Stimulated activated naive CD4-positive, alpha-beta T cell (primary cell): Measurements from ENCODE around the gene CCDC201.

ENCODE experiments used
- DNase-seq, 6 experiments: peaks; one replicate each; lab custom pipeline; 2025; lab: John Stamatoyannopoulos, UW

The CCDC201 gene

DNA sequence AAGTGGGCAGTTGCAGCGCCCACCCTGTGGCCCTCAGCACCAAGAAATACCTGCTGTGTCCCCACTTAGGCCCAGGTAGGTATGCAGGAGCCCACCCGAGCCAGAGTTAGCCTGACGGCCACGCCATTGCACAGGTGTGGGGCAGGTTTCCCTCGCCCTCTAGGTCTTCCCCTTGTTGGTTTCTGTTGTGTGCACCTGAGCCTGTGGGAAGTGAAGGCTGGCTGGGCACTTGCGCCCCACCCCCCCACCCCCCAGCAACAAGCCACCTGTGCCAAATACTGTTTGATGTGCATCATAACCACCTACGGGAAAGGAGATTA lies at the start of gene CCDC201:
CCDC201 (minus strand) TSS at position 48 of the 320 bp plus-strand sequence. CDS start 75 bp downstream, outside the sequence.
- DNase-seq, result no peak

- peak in 1 of 6 experiments; percentile 31 for DNase-seq
Observed at GRCh38 chr7:45921699-45922519, 49.0 kb upstream of the CCDC201 start.

DNA sequence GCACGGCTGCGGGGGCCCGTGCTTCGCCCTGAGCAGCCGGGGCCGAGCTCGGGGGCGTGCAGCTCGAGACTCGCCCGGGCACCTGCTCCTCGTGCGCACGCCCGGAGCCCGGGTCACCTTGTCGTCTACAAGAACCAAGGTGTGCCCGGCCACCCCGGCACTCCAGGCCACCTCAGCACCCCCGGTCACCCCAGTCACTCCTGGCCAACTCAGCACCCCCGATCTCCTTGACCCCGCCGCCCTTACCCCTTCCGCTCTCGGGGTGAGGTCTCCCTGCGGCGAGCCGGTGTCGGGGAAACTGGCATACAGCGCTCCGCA lies 48.5 kb upstream of the CCDC201 start:
- DNase-seq, result no peak

GRCh38 chr7:45920502-45921380 lies 47.9 kb upstream of the CCDC201 start, which contains the start of gene IGFBP3:
Gene IGFBP3, minus strand, starts transcription at chr7:45921272. Its CDS starts 132 bp downstream, at chr7:45921140.
- DNase-seq, result no peak

DNA sequence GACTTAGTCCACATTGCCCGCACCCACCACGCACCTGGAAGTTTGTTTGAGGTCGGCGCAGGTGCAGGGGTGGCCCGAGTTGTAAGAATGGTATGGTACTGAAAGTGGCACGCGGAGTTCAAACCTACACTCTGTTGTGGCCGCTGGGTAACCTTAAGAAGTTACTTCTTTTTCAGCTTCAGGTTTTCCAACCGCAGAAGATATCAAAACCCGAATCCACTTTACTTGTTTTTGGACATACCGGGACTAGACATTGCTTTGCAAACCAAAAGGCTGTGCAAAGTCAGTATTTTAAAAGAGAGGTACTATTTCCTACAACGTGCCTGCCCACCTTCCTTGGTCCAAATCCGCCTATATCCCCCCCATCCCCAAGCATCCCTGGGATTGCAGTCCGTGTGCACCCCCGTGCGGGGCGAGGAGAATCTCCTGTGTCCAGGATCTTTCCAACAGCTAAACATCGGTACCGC lies 47.1 kb upstream of the CCDC201 start:
- DNase-seq, result no peak

DNA sequence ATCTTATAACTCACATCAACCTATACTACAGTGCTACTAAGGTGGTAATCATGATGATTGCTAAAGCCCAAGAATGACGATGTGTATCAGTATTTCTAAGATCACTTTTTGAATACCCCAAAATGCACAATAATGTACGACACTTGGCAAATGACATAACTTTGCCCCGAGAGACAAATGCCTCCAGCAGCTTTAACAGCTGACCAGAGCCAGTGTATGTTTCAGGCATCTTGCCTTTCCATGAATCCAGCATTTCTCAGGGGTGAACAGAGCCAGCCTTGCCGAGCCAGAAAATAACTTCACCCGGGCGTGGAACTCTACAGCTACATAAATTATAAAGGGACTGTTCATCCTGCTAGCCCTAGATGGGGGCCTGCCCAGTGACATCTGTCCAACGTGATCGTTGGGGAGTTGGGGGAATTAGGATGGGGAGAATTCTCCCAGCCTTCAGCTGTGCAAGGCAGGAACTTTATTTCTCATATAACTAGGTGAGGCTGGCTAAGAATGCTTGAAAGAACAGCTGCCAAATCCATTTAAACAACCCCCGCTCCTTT lies 46.4 kb upstream of the CCDC201 start:
- DNase-seq, result no peak

DNA sequence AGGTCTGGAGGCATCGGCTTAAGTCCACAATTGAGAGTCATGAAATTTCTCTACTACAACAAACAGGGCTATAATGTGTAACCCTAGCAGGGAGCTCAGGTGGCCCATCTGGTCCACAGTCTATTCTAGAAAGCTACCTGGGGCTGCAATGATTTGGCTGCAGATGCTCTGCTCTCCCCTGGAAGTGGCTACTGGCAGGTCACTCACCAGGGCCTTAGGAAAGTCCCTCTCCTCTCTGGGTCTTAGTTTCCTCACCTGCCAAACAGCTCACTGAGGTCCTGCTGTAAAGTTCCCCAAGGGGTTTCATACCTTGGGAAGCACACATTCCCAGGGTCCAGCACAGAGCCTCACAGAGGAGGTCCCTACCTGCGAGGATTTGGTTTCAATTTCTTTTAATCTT lies 45.7 kb upstream of the CCDC201 start:
- DNase-seq, result no peak

DNA sequence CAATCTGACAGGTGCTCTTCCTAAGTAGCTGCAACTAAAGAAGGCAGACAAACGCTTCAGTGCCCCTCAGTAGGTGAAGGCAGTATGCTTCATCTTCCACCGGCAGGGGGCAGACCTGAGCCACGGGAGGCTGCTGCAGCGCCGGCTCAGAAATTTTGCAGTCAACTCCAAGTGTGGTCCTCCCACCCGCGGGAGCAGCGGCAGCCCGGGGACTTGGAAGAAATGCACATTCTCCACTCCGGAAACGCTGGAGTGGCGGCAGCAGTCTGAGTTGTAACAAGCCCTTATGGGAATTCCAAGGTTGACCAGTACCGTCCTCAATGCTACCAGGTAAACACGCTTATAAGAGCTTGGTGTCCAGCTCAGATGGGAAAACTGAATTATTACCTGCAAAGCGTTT lies 44.8 kb upstream of the CCDC201 start:
- DNase-seq, result peak; percentile 26 to 70 (median 52)

GRCh38 chr7:45917064-45917463 lies 44.2 kb upstream of the CCDC201 start:
- DNase-seq, result no peak

DNA sequence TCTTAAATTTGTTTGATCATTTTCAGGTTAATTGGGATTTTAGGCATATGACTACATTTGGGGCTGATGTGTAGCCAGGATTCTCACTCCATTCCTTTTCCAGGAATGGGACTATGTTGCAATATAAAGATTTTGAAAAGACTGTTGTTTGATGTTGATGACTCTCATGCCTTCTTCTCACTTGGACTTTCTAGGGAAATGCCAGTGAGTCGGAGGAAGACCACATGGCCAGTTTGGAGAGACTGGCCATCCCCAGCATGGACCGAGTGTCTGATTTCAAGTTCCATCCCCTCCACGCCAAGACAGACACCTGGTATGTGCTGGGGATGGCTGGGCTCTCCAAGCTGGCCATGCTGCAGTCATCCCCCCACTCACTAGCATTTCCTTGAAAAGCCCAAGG lies 42.7 kb upstream of the CCDC201 start:
- DNase-seq, result no peak

DNA sequence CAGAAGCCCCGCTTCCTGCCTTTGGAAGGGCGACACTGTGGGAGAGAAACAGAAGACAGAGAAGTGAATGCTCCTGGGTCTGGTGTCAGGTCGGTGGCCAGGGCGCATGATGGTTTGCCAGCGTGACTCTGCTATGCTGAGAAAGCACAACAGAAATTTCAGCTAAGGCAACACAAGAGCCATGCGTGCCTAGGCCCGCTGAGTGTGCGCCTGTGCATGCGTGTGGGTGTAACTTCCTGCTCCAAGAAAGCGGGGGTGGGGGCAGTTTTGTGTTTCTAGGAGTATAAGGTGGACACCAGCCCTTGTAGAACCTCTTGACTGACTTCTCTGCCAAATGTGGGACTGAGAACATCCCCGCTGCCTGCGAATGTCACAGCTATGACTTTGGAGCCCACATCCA lies 42.0 kb upstream of the CCDC201 start:
- no peak for DNase-seq

DNA sequence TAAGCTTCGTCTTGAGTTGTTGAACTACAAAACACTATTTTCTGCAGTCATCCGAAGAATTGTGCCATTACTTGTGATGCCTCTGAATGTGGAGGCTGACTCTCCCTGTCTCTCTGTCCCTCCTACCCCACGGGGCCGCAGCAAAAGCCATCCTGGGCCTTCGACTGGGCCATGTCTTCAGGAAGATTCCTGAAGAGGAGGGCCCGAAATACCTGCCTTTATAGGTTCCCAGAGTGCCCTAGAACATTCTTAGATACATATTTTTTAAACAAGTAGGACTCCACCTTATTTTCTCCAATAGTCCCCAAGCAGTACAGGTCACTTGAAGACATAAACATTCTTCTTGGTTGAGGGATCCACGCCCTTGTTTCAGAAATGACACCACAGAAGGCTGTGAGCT lies 40.1 kb upstream of the CCDC201 start:
- no peak for DNase-seq

DNA sequence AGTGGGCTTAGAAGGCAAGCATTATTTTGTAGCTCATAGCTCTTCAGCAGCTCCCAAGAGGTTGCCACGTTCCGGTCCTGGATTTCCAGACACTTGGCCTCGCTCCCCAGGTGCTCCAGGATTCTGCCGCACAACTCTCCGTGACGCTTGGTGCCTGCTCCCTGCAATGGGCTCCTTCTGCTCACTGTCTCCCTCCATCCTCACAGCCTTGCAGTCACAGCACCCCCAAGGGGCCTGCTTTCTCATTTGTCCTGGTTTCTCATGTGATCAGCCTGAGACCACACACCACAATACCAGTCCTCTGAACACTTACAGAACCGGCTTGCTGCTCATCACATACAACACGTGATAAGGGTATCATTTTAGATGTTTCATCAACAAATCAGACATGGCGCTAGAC lies 38.4 kb upstream of the CCDC201 start:
- no peak for DNase-seq

DNA sequence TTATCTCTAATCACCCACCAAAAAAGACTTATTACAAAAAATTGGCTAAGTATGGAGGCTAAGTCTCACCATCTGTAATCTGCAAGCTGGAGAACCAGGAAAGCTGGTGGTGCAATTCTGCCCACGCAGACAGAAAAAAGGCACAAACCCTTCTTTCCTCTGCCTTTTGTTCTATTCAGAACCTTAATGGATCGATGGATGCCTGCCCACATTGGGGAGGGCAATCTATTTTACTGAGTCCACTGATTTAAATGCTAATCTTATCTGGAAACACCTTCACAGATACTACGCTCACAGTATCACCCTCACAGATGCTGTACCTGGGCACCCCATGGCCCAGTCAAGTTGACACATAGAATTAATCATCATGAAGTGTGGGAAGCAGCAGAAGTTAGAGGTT lies 38.0 kb upstream of the CCDC201 start:
- no peak for DNase-seq

DNA sequence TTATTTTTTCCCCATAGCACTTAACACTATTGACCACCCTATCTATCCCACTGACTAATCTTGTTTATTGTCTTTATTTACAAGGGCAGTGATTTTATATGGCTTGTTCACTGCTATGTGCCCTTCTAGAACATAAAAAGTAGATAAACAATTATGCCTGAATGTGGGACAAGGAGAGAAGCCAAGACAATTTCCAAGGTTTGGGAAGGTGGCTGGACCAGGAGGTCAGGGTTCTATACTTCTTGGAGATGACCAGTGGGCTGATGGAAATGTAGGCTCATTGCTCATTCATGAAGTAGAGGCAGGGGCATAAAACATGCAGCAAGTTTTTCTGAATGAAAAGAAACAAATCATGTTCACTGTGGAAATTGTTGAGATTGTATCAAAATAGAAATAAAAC lies 36.7 kb upstream of the CCDC201 start:
- no peak for DNase-seq

DNA sequence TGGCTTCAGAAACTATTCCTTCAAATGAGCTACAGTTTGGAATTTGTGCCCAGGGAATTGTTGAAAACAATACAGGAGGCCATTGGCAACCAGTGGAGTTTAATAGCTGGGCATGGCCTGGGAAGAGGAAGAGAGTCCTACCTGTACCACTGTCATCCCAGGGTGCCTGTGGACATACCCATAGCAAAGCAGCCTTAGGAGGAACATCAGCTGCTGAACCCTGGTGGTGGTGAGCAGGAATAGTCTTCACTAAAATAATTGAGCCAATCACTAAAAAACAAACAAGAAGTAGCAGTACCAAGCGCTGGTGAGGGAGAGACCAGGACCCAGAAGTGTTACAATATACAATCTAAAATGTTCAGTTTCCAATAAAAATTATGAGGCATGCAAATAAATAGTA lies 29.9 kb upstream of the CCDC201 start:
- no peak for DNase-seq

GRCh38 chr7:45901566-45901965 lies 28.7 kb upstream of the CCDC201 start:
- no peak for DNase-seq

- no peak for DNase-seq
Observed at GRCh38 chr7:45898222-45898621, 25.3 kb upstream of the CCDC201 start.

DNA sequence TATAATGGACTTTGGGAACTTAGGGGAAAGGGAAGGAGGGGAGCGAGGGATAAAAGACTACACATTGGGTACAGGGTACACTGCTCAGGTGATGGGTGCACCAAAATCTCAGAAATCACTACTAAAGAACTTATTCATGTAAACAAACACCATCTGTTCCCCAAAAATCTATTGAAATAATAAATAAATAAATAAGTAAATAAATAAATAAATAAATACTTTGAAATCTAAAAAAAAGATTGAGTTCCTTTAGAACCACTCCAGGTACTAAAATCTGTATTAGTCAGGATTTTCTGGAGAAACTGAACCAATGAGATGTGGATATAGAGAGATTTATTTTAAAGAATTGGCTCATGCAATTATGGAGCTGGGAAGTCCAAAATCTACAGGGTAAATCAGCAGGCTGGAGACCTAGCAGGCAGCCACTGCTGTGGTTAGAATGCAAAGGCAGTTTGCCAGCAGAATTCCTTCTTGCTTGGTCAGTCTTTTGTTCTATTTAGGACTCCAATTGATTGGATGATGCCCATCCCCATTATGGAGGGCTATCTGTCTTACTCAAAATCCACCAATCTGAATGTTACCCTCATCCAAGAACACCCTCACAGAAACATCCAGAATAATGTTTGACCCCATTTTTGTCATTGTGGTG lies 24.3 kb upstream of the CCDC201 start:
- no peak for DNase-seq

GRCh38 chr7:45894665-45895062 lies 21.8 kb upstream of the CCDC201 start:
- no peak for DNase-seq

GRCh38 chr7:45893996-45894664 lies 21.2 kb upstream of the CCDC201 start:
- DNase-seq, result no peak
